OCI-LY3 (cell line): ENCODE data around the gene STRBP.

ENCODE experiments used
- H2AFZ ChIP-seq: fragments of 200-600, 300-600 bp; shearing (Covaris generic); 2 replicates; pipeline ENCODE4 v1.6.0; 2014; ENCODE audit warnings: antibody characterized with exemption, low read depth, low read length
- H3K27ac ChIP-seq: fragments of 200-600, 300-600 bp; sonication (generic); 2 replicates; pipeline ENCODE4 v1.5.1; 2014; ENCODE audit warnings: mild to moderate bottlenecking, low read length, moderate library complexity, mixed read lengths
- H3K27me3 ChIP-seq: fragments of 200-600, 300-600 bp; sonication (generic); 2 replicates; pipeline ENCODE4 v1.6.1; 2014; ENCODE audit warnings: low read depth, low read length, mixed read lengths
- H3K36me3 ChIP-seq: fragments of 200-600, 300-600 bp; sonication (generic); replicated peaks from 2 replicates; pipeline ENCODE3; 2014; ENCODE audit warnings: low read depth, low read length, mixed read lengths
- H3K4me1 ChIP-seq: fragments of 300-600, 200-600 bp; sonication (generic); 2 replicates; pipeline ENCODE4 v1.6.1; 2014; ENCODE audit warnings: low read length, mixed read lengths
- H3K4me2 ChIP-seq: fragments of 200-600, 300-600 bp; sonication (generic); 2 replicates; pipeline ENCODE4 v1.6.1; 2014; ENCODE audit warnings: low read length, mixed read lengths
- H3K4me3 ChIP-seq: fragments of 300-600, 200-600 bp; sonication (generic); 2 replicates; pipeline ENCODE4 v1.5.1; 2014; ENCODE audit warnings: antibody characterized with exemption, mild to moderate bottlenecking, low read length, moderate library complexity
- H3K79me2 ChIP-seq: fragments of 300-600, 200-600 bp; shearing (Covaris generic); 2 replicates; pipeline ENCODE4 v1.6.1; 2014; ENCODE audit warnings: mild to moderate bottlenecking, low read length, mixed read lengths
- H3K9ac ChIP-seq: fragments of 300-600, 200-600 bp; shearing (Covaris generic); 2 replicates; pipeline ENCODE4 v1.6.0; 2014; ENCODE audit warnings: mild to moderate bottlenecking, low read length, moderate library complexity
- H3K9me3 ChIP-seq: fragments of 200-600, 300-600 bp; shearing (Covaris generic); 2 replicates; pipeline ENCODE4 v1.6.1; 2014; ENCODE audit warnings: low read length, mixed read lengths; ENCODE audit not compliant: insufficient read depth
- H4K20me1 ChIP-seq: fragments of 200-600, 300-600 bp; sonication (generic); 2 replicates; pipeline ENCODE4 v1.6.1; 2016; ENCODE audit warnings: low read length, mixed read lengths; ENCODE audit not compliant: insufficient read depth
- CTCF ChIP-seq: fragments of 200-600, 300-600 bp; sonication (generic); IDR thresholded peaks from 2 replicates; pipeline ENCODE4 v1.5.1; 2014; ENCODE audit warnings: antibody characterized with exemption, low read length, low read depth
- EZH2phosphoT487 ChIP-seq: fragments of 200-600 bp; shearing (Covaris generic); IDR thresholded peaks from 2 replicates; pipeline ENCODE4 v1.6.1; 2018; ENCODE audit warnings: antibody characterized with exemption, mixed run types, low read depth

Gene STRBP

GRCh38 chr9:123085916-123086315 lies 182.5 kb downstream of the STRBP start:
- Histone ChIP-seq H4K20me1 (no peaks in the 10 kb centered on the region), H3K27me3 (no peaks in the 10 kb centered on the region), H3K27ac (no peak overlapping the region), H3K36me3 (peaks cover 49% of the 10 kb centered on the region), H3K9ac (no peak overlapping the region), H3K4me1 (peaks cover 18% of the 10 kb centered on the region), H3K79me2 (no peaks in the 10 kb centered on the region), H3K4me2 (no peak overlapping the region), H3K9me3 (no peaks in the 10 kb centered on the region), H3K4me3 (no peak overlapping the region), H2AFZ (no peak overlapping the region)
- no peak for TF ChIP-seq CTCF
- no peak for TF ChIP-seq EZH2phosphoT487

GRCh38 chr9:123084256-123084655 lies 184.1 kb downstream of the STRBP start:
- no peaks in the 10 kb centered on the region for H3K79me2 ChIP-seq
- H3K36me3 ChIP-seq: peaks cover 53% of the 10 kb centered on the region
- no peak overlapping the region for H3K4me3 ChIP-seq
- H2AFZ ChIP-seq: no peak overlapping the region
- H3K9me3 ChIP-seq: no peaks in the 10 kb centered on the region
- TF ChIP-seq CTCF (no peak), EZH2phosphoT487 (no peak)
- H4K20me1 ChIP-seq: no peaks in the 10 kb centered on the region
- H3K4me1 ChIP-seq: peaks cover 9% of the 10 kb centered on the region
- H3K9ac ChIP-seq: no peak overlapping the region
- no peak overlapping the region for H3K4me2 ChIP-seq
- H3K27me3 ChIP-seq: no peaks in the 10 kb centered on the region
- H3K27ac ChIP-seq: no peak overlapping the region

GRCh38 chr9:123083680-123084079 lies 184.7 kb downstream of the STRBP start:
- H3K79me2 ChIP-seq: no peaks in the 10 kb centered on the region
- no peak overlapping the region for H2AFZ ChIP-seq
- no peaks in the 10 kb centered on the region for H3K9me3 ChIP-seq
- no peak for TF ChIP-seq CTCF
- TF ChIP-seq EZH2phosphoT487: no peak
- H4K20me1 ChIP-seq: no peaks in the 10 kb centered on the region
- H3K4me2 ChIP-seq: no peak overlapping the region
- H3K9ac ChIP-seq: no peak overlapping the region
- H3K27me3 ChIP-seq: no peaks in the 10 kb centered on the region
- no peak overlapping the region for H3K4me3 ChIP-seq
- H3K36me3 ChIP-seq: peaks cover 54% of the 10 kb centered on the region
- H3K4me1 ChIP-seq: peaks cover 7% of the 10 kb centered on the region
- H3K27ac ChIP-seq: no peak overlapping the region

- Histone ChIP-seq H3K4me2 (no peak overlapping the region), H3K9me3 (no peaks in the 10 kb centered on the region), H3K4me1 (peaks cover 7% of the 10 kb centered on the region), H3K9ac (no peak overlapping the region), H3K4me3 (no peak overlapping the region), H2AFZ (no peak overlapping the region), H3K79me2 (no peaks in the 10 kb centered on the region), H4K20me1 (no peaks in the 10 kb centered on the region), H3K27ac (no peak overlapping the region), H3K36me3 (peaks cover 56% of the 10 kb centered on the region), H3K27me3 (no peaks in the 10 kb centered on the region)
- no peak for TF ChIP-seq EZH2phosphoT487
- TF ChIP-seq CTCF: peak; percentile 59
These were observed 186.6 kb downstream of the STRBP start for GRCh38 chr9:123081824-123082223.
